Stimulated activated CD8-positive, alpha-beta memory T cell treated with anti-CD3 and anti-CD28 coated beads, Interleukin-7, amount 100 ng/mL, for 24 hours (primary cell): ENCODE measurements around the gene UGT2B10.
"Not testable (repeated sequence)": the region's sequence is repeated elsewhere in the genome, so short reads cannot be mapped to it uniquely, and the experiment has no call there.

Source experiments
- DNase-seq: peaks from one replicate; pipeline ENCODE4 v3.0.0-alpha.2; 2020; ENCODE audit warnings: low read depth

UGT2B10 gene

DNA sequence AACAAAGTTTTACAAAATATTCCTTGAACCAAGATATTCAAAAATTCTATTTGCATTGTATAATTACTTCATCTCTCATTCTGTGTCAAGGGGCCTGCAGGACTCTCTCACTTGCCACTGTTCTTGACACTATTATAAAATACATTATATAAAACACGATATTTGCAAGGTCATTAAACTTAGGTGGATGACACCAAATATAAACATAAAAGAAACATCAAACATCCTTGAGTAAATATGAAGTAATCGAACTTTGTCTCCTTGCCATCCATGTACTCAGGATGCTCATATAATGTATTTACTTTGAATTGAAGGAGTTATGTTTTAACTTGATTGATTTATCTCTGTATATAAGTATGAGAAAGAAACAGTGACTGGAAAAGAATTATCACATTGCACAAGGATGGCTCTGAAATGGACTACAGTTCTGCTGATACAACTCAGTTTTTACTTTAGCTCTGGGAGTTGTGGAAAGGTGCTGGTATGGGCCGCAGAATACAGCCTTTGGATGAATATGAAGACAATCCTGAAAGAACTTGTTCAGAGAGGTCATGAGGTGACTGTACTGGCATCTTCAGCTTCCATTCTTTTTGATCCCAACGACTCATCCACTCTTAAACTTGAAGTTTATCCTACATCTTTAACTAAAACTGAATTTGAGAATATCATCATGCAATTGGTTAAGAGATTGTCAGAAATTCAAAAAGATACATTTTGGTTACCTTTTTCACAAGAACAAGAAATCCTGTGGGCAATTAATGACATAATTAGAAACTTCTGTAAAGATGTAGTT lies at the start of gene UGT2B10:
UGT2B10 (plus strand) TSS at position 378 of the 793 bp plus-strand sequence; CDS start at position 404, 26 bp downstream.
- not testable (repeated sequence) for DNase-seq

DNA sequence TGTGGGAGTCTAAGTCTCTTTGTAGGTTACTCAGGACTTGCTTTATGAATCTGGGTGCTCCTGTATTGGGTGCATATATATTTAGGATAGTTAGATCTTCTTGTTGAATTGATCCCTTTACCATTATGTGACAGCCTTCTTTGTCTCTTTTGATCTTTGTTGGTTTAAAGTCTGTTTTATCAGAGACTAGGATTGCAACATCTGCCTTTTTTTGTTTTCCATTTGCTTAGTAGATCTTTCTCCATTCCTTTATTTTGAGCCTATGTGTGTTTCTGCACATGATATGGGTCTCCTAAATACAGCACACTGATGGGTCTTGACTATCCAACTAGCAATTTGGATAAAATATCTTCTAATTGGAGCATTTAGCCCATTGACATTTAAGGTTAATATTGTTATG lies 44.0 kb upstream of the UGT2B10 start:
- not testable (repeated sequence) for DNase-seq

- DNase-seq, result no peak
These were observed 42.1 kb upstream of the UGT2B10 start for GRCh38 chr4:68773699-68774098.

DNA sequence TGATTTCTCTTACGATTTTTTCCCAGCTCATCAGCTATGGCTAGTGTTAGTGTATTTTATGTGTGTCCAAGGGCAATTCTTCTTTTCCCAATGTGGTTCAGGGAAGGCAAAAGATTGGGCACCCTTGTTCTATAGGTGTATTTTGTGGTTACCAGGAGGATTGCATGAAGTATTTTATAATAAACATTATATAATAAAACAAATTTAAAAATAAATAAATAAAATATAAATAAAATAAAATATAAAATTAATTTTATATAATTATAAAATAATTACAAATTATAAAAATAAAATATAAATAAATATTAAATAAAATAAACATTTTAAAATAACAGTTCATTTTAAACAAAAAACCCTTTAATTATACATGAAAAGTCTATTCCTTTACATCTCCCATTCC lies 35.6 kb upstream of the UGT2B10 start:
- DNase-seq, result no peak

DNA sequence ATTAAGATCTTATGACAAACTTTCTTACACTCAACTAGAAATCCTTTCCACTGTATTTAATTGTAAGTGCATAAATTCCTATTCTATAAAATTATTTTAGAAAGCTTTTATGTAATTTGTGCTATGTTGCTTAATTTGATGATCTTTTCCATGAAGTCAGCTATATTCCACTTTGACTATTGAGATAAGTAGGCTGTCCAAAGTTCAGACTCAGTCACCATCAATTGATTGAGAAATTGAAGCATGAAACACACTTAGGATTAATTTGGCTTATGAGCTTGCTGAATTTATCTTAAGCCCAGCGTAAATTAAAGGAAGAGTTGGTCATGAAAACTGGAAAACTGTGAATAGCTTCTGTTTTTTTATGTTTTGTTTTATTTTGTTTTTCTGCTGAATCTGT lies 18.7 kb upstream of the UGT2B10 start:
- no peak for DNase-seq

DNA sequence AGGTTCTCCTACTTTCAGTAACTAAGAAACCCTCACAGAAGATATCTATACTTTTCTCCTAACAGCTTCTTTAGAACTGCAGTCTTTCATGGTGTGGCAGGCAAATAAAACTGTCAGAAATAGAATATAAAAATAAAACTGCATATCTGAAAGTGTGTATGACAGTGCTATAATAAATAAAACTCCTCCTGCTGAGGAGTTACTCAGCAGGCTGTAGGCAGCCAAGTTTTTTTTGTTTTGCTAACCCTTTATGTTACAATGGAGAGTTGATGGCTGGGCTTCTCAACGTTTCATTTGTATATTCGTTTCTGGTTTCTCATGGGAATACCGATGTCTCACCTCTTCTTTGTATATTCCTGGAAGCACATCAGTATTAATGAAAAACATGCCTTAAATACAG lies 18.2 kb upstream of the UGT2B10 start:
- no peak for DNase-seq

DNA sequence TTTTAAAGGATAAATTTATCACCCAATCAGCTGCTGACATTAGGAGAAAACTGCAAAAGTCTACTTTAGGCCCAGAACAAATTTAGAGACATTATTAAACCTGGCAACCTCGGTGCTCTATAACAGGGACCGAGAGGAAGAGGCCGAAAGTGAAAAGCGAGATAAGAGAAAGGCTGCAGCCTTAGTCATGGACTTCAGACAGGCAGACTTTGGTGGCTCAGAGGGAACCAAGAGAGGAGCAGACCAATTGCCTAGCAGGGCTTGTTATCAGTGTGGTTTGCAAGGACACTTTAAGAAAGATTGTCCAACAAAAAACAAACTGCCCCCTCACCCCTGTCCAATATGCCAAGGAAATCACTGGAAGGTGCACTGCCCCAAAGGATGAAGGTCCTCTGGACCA lies 12.8 kb upstream of the UGT2B10 start:
- no peak for DNase-seq

GRCh38 chr4:68808060-68808459 lies 7.7 kb upstream of the UGT2B10 start:
- DNase-seq, result no peak

DNA sequence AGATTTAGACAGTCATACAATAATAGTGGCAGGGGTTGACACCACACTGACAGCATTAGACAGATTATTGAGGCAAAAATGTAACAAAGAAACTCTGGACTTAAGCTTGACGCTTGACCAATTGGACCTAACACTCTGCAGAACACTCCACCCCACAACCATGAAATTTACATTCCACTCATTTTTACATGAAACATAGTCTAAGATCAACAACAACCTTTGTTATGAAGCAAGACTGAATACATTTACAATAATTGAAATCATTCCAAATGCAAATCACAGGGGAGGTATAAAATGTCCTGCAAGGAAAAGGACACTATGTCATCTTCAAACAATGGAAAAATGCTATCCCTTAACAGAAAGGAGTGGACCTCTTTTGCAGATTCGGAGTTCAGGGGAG lies 4.9 kb upstream of the UGT2B10 start:
- DNase-seq, result no peak

- not testable (repeated sequence) for DNase-seq
These were observed 844 bp downstream of the UGT2B10 start for GRCh38 chr4:68816410-68817265.

DNA sequence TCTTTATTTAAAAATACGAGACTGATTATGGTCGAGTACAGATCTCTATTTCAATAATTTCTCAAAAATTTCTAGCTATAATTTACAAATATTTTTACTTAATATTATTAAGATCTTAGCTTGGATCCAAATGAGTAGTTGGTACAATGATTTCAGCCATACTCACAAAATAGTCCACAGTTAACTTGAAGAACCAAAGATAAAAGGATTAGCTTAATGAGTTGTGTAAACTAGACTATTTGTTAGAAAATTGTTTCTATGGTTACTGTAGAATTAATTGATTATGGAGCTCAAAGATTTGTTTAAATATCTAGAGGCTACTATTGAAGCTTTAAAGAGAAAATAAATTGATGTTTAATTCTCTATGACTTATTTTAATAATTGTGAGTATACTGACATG lies 1.6 kb downstream of the UGT2B10 start:
- DNase-seq, result no peak

DNA sequence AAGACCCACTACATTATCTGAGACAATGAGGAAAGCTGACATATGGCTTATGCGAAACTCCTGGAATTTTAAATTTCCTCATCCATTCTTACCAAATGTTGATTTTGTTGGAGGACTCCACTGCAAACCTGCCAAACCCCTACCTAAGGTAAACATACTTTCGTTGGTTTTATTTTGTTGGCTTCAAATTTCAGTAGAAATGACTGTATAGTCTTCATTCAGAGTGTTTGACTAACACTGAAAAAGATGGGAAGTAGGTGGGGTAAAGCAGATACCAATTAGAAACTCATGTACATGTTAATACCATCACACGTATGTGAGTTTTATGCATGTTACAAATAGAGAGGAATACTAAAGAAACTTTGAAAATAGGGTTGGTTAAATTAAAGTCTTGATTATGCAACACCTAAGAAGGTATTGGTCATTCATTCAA lies 2.3 kb downstream of the UGT2B10 start:
- DNase-seq, result not testable (repeated sequence)

DNA sequence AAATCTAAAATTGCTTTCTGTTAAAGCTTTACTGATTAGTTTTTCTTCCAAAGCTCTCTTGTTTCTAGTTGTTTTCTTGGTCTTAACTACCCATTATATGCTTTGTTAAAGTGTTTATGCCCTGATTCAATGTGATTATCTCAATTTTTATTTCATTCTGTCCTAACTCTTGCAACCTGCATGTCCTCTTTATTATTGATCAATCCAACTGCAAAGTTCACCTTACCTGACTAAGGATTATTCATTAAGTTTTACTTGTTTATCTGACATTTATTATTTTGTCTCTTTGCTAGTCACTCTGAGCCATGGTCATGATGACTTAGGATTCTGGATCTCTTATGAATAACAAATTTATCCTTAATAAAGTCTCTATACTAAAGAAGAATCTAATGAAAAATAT lies 15.8 kb downstream of the UGT2B10 start:
- DNase-seq, result no peak

DNA sequence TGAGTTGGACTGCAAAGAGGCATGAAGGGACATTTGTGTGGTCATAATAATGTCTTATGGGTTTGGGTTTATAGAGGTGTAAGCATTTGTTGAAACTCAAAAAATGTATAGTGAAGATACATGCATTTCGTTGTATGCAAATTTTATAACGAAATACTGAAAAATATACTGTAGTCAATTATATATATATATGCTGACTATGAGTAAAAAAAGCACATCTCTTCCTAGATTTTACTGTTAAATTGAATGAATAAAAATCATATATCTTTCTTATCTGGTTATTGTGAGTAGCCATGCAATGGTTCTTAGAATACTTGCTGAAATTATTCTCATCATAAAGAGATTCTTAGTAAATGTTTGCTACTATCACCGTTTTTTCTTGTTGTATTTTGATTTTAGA lies 34.5 kb downstream of the UGT2B10 start:
- DNase-seq, result no peak

DNA sequence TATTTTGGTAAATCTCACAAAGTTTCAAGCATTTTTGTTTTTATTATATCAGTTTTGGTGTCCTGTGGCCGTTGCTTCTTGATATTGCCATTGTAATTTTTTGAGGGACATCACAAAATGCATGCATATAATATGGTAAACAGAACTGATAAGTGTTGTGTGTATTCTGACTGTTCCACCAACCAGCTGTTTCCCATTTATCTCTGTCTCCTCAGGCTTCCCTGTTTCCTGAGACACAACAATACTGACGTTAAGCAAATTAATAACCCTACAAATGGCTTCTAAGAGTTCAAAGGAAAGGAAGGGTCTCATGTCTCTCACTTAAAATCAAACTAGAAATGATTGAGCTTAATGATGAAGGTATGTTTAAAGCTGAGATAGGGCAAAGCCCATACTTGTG lies 40.0 kb downstream of the UGT2B10 start:
- DNase-seq, result no peak

GRCh38 chr4:68858039-68858438 lies 42.2 kb downstream of the UGT2B10 start:
- no peak for DNase-seq

GRCh38 chr4:68859655-68860054 lies 43.9 kb downstream of the UGT2B10 start:
- no peak for DNase-seq

DNA sequence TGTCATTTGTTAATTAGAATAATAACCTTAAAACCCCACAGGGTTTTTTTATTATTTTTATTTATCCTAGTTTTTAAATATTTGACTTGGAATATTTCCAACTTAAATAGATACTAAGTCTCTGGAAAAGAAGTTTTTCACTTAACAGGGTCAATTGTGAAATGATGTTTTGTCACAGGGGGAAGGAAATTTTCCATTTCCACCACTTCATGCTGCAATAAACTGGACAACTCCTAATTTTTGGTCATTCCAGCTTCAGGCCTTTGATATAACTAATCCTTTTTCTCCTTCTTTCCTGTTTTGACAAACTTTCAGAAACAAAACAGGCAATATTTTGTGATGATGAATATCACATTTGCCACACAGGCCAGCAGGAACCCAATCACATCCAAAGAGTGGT lies 45.3 kb downstream of the UGT2B10 start:
- DNase-seq, result no peak

DNA sequence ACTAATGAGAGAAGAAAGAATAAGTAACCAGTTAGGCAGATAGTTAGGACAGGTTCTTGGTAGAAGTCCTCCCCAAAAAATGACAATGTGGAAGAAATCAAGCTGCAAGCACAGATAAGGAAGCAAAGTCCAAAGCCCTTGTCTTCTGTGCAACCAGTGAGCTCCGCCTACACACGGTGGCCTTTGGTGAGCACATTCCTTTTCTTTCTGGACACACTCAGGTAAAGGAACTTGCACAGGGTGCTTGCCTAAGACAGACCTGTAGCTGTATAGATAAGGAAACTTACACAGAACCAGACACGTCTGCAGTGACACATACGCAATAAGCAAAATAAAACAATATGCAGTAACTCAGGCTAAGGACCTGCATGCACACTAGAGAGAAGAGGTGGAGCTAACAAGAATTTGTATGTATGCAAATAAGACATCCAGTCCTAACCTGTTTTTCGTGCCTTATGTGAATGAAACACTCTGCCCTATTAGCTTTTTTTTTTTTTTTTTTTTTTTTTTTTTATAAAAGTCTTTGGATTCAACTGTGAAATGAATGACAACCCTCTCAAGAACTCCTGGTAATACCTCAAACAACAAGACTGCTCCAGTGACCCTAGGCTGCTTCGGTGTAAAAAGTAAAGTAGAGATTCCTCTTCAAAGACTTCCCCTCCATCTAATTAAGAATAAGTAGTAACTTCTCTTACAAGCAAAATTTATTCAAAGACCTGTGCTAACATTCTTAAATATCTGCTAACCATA lies 48.8 kb downstream of the UGT2B10 start:
- DNase-seq, result no peak

- no peak for DNase-seq
These were observed 49.4 kb downstream of the UGT2B10 start for GRCh38 chr4:68865188-68865638.

DNA sequence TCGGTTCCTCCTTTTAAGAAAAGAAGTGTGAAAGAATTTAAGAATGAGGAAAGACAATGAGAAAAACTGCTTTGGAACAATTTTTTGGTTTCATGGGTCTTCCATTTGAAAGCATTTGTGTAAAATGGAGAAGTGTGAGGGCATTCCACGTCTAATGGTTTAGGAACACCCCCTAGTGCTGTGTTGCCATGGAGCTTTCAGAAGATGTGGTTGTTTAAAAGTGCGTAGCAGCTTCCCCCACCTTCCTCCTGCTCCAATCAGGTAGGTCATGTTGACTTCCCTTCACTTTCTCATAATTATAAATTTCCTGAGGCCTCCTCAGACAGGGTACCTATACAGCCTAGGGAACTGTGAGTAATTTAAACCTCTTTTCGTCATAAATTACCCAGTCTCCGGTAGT lies 50.0 kb downstream of the UGT2B10 start:
- no peak for DNase-seq

- no peak for DNase-seq
These were observed 53.5 kb downstream of the UGT2B10 start for GRCh38 chr4:68869274-68869773.
